GM18951 (cell line): Measurements from ENCODE around the gene GOLGA8R.
"Not testable (repeated sequence)": the region's sequence is repeated elsewhere in the genome, so short reads cannot be mapped to it uniquely, and the experiment has no call there.

Experiments
- in situ Hi-C: fragments of 300-500 bp; cut with MboI; formaldehyde crosslinking; loops from one replicate; pipeline ENCODE4 v1.12.0; 2022; ENCODE audit warnings: low sequenced_read_pairs, mixed read lengths, inconsistent platforms; ENCODE audit not compliant: unreplicated experiment

GOLGA8R gene, protein sequence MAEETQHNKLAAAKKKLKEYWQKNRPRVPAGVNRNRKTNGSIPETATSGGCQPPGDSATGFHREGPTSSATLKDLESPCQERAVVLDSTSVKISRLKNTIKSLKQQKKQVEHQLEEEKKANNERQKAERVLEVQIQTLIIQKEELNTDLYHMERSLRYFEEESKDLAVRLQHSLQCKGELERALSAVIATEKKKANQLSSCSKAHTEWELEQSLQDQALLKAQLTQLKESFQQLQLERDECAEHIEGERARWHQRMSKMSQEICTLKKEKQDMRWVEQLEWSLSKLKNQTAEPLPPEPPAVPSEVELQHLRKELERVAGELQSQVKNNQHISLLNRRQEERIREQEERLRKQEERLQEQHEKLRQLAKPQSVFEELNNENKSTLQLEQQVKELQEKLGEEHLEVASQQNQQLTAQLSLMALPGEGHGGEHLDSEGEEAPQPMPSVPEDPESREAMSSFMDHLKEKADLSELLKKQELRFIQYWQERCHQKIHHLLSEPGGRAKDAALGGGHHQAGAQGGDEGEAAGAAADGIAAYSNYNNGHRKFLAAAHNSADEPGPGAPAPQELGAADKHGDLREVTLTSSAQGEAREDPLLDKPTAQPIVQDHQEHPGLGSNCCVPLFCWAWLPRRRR

DNA sequence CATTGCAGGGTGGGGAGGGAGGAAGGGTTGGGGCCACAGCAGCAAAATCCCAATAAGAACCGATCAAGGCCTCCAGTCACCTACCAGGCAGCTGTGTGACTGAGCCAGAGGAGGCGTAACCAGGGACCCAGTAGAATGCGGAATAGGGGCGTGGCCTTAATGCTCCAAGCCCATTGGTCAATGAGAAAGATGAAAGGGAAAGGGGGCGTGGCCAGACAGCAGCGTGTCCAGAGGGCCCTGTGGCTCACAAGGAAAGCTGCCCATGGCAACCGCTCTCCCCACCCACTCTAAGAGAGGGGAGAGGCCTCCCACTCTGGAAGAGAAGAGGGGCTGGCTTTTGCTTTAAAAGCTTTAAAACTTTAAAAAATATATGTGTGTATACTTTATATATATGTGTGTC is at the start of gene GOLGA8R:
TSS of gene GOLGA8R (minus strand) at position 101 of the 400 bp plus-strand sequence. CDS start at position 3, 98 bp downstream.
- in situ Hi-C loops: not testable (repeated sequence)

DNA sequence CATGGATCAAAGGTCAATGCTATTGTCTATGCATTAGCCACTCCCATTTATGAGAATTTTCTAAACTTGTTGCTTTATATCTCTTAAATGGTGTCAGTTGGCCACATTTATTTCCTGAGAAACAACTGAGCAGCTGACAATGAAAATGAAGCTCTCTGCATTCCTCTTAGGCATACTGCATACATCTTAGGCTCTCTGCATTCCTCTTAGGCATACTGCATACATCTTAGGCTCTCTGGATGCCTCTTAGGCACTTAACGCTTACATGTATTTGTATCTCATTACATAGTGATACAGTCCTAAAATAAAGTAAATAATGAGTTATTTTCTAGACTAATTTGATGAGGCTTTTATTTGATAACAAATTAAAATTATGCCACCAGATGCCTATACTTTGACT is 49.8 kb upstream of the GOLGA8R start:
- in situ Hi-C loops: not testable (repeated sequence)

DNA sequence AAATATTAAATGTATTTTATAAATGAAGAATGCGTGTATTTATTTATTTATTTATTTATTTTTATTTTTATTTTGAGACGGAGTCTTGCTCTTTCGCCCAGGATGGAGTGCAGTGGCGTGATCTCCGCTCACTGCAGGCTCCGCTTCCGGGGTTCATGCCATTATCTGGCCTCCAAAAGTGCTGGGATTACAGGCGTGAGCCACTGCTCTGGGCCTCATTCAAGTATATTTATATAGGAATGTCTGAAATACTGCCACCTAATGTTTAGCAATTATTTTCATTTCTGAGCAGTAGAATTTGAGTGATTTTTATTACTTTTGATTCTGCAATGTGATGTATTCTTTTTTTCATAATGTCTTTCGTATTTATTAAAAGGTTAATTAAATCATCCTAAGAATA is 48.1 kb upstream of the GOLGA8R start:
- in situ Hi-C loops: not testable (repeated sequence)

DNA sequence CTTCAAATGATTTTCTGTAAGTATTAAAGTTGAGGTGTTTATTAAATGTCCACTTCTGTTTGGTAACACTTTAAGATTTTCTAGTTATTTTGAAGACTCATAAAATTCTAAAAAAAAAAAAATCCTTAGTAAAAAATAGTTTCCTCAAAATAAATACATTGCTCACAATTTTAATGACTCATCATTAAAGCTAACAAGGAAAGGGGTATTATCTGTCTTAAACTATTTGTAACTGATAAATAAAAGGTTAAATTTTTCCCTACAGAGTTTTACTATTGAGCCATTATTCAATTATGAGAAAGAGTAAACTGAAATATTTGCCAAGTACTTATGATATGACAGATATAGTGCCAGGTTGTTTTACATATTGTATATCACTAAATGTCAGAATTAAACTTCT is 38.6 kb upstream of the GOLGA8R start:
- in situ Hi-C loops: not testable (repeated sequence)

DNA sequence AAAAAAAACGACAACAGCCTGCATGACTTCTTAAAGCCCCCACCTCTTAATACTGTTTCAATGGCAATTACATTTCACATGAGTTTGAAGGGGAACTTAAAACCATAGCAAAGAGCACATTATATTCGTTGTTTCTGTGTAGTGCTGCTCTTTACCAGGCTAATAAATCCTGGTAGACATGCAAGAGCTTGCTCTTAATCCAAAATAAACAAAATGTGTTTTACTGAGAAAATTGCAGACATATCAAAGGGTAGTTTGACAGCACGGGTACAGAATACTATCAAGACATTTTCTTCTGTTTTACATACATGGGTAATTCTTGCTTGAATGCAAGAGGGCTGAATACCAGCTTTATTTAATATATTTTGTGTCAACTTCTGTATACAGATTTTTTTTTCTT is 24.3 kb upstream of the GOLGA8R start:
- in situ Hi-C loops: not testable (repeated sequence)

DNA sequence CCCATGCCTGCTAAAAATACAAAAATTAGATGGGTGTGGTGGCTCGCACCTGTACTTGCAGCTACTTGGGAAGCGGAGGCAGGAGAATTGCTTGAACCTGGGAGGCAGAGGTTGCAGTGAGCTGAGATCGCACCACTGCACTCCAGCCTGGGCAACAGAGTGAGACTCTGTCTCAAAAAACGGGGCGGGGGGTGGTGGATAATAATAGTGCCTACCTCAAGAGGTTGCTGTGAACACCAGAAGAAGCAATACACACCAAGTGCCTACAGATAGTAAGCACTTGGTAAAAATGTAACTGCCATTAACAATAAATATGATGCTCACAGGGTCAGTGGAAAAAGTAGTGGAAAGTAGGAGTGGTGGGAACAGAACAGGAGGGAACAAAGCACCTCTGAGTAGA is 21.8 kb upstream of the GOLGA8R start:
- in situ Hi-C loops: not testable (repeated sequence)

DNA sequence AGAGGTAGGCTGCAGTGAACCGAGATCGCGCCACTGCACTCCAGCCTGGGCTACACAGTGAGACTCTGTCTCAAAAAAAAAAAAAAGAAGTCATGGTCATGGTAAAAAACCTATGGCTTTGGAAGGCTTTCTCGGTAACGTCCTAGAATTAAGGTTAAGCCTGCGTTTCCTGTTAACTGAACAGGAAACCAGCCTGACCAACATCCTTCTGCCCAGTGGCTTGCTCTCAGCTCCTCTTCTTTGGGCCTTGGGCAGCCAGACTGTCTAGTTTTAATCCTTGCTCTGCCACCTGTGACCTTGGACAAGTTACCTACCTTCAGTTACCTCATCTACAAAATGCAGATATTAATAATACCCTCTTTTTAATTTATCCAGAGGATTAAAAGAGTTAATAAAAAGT is 6.7 kb upstream of the GOLGA8R start:
- in situ Hi-C loops: not testable (repeated sequence)

DNA sequence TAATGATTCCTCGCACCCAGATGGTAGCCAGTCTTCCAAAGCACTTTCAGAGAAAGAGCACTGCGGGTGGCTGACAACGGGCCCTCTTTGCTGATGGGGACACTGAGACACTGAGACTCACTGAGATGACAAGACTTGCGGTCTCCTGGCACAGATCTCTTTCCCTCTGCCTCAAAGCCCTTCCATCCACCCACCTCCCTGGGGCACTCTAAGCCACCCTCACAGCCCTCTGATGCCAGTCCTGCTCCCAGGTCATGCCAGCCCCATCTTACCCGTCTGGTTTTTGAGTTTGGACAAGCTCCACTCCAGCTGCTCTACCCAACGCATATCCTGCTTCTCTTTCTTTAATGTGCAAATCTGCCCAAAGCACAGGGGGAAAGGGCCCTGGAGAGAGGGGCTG is 6.4 kb downstream of the GOLGA8R start:
- in situ Hi-C loops: not testable (repeated sequence)

DNA sequence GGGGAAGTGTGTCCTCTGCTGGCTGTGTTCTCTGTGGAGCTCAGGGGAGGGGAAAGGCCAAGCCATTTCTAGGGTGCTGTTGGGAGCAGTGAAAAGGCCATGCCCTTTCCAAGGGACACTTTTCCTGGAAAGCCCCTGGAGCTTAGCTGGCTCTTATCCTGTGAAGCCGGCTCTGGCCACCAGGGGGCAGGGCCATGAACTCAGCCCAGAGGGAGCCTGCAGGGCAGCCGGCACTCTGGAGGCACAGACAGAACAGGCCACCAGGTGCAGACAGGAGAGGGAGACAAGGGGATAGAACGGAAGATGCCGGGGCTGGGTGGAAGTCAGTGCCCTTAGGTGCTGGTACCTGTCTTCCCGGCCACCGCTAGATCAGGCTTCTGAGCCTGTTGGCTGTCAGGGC is 15.1 kb downstream of the GOLGA8R start:
- in situ Hi-C loops: not testable (repeated sequence)

DNA sequence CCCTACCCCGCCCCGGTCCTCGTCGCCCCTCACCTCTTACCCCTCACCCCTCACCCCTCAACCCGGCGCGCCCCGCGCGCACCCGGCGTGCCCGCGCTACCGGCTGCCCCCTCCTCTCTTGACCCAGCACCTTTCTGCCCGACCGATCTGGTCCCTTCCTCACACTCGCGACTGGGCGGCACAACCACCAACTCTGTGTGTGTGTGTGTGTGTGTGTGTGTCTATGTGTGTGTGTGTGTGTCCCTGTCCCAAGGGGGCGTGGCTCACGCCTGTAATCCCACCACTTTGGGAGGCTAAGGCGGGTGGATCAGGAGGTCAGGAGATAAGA is 20.4 kb downstream of the GOLGA8R start:
- in situ Hi-C loops: not testable (repeated sequence)

DNA sequence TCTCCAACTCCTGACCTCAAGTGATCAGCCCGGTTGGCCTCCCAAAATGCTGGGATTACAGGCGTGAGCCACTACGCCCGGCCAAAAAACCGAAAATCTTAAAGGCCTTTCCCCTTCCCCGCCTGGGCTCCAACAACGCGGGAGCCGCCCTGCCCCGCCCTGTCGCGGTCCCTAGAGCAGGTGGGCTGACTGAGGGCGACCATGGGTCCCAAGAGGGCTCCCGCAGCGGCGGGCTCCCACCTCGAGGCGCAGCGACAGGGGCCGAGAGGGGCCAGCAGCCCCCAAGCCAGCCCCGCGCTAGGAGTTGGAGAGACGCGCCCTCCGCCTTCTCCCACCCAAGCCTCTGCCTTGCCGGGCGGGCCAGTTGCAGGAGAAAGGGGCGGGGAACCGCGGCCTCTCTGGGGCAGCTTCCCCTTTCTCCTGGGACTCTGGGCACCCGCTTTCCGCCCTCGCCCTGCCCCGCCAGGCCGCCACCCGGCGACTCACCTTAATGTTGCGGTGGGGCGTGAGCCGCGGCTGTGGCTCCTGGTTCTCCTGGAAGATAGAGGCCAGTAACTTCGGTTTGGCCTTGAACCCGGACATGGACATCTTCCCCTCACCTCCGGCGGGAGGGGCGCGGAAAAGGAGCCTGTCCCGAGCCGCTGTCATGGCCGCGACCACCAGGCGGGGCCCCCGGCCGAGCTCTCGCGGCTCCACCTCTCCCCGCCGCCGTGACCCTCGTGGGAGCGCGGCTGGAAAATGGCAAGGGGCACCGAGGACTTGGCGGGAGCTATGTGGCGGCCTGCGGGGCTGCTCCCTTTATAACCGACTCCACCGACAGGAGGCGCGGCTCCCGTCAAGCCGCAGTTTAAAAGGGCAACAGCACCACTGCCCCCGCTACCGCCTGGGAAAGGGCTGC is 21.0 kb downstream of the GOLGA8R start, which contains the start of gene CHRFAM7A:
TSS of gene CHRFAM7A (minus strand) at position 775 of the 898 bp plus-strand sequence. CDS start 10,189 bp downstream, outside the sequence.
- in situ Hi-C loops: not testable (repeated sequence)

DNA sequence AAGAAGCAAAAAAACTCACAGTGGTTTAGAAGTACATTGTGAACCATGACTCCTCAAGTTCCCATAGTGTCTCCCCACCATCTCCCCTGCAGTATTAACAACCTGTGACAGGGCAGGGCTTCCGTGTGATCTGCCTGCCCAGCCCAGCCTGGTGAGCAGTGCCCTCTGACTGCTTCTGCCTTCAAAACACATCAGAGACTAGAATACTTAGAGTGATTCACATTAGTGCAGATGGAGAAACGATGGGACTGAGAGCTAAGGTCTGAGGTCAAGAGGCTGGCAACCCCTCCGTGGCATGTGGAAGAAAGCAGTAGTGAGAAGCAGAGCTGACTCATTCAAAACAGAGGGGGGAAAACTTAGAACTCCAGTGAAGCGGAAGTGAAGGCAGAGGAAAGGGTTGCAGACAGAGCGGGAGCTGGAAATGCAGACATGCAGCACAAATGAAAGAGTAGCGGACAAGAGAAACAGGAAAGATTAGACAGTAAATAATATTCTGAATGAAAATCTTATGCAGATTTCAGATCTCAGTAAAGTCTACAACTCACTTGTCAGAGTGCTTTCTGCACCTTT is 27.7 kb downstream of the GOLGA8R start:
- in situ Hi-C loops: not testable (repeated sequence)

DNA sequence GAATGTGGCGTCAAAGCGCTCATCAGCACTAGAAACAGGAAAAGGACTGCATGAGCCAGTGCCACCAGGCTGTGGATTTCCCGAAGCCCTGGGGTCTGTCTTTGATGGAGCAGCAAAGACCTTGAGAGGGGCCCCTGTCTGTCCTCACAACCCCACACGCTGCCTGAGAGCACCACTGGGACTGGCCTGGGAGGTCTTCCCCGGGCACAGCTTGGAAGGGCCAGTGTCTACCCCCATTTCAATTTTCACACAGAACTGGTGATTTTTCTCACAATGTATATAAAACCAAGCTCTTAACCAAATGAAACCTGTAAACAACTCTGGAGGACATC is 37.0 kb downstream of the GOLGA8R start:
- in situ Hi-C loops: loop anchor here (5.0 kb wide), 1 partner anchor 1775 kb away; no protein-coding TSS in a partner anchor

DNA sequence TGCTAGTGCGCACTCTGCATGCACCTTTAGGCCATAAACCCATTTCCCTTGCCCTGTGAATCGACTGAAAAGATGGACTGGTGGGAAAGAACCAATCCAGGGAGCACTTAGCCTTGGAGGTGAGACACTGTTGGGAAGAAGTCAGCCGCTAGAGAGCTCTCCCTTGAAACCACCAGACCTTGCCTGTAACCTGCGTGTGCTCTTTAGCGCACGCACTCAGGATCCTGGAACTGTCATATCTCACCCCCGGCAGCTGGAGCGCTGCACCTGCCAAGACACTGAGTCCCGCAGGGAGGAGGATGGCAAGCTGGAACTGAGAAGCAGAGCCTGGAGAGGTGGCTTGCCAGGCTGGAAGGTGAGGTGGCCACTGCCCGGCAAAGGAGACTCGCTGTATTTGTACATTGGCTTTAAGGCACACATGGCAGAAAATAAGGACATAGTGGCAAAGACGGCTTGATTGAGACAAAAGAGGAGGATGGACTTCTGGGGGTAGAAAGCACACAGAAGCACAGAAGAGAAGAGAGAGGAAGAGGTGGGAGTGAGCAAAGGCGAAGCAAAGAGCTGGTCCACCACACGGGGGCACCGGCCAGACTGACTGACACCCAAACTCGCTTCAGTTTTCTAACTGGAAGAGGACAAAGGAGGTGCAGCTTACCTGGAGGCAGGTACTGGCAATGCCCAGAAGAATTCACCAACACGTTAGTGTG is 37.5 kb downstream of the GOLGA8R start:
- in situ Hi-C loops: loop anchor here (5.0 kb wide), 1 partner anchor 1776 kb away; no protein-coding TSS in a partner anchor

DNA sequence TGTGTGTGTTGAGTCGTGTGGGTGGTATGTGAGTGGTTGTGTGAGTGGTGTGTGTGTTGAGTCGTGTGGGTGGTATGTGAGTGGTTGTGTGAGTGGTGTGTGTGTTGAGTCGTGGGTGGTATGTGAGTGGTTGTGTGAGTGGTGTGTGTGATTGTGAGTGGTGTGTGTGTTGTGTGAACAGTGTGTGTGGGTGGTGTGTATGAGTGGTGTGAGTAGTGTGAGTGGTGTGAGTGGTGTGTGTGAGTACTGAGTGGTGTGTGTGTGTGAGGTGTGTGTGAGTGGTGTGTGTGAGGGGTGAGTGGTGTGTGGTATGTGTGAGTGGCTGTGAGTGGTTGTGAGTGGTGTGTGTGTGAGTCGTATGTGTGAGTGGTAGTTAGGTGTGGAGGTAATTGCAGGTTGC is 38.2 kb downstream of the GOLGA8R start:
- in situ Hi-C loops: loop anchor here (5.0 kb wide), 1 partner anchor 1776 kb away; no protein-coding TSS in a partner anchor

DNA sequence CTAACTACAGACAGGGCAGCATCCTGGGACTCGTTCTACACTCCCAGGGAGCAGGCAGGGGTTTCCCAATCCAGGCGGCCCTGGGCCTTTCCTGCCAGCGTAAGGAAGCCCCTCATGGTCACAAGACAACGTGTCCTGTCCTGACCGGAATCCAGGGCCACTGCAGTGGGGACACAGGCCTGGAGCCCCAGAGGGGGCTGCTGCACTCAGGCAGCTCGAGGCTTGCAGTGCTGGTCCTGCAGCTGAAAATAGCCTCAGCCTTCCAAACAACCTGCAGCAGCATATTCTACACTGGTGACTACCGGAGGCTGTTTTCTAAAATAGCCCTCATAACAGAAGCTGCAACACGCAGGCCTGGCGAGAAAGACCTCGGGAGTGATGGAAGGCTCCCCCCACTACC is 39.2 kb downstream of the GOLGA8R start:
- in situ Hi-C loops: loop anchor here (5.0 kb wide), 1 partner anchor 1777 kb away; no protein-coding TSS in a partner anchor

DNA sequence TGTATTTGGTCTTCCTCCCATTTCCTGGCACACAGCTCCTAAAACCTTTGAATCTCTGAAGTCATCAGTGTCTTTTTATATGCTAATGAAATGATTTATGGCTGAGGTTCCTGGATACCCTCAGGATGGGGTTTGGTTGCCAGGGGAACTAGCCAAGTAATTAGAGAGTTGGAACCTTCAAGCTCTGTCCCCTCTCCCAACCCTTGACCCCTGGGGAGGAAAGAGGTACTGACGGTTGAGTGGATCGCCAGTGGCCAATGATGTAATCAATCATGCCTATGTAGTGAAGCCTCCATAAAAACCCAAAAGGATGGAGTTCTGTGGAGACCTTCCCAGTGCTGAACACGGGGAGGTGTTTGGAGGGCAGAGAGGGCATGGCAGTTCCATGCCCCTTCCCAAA is 45.8 kb downstream of the GOLGA8R start:
- in situ Hi-C loops: not testable (repeated sequence)

DNA sequence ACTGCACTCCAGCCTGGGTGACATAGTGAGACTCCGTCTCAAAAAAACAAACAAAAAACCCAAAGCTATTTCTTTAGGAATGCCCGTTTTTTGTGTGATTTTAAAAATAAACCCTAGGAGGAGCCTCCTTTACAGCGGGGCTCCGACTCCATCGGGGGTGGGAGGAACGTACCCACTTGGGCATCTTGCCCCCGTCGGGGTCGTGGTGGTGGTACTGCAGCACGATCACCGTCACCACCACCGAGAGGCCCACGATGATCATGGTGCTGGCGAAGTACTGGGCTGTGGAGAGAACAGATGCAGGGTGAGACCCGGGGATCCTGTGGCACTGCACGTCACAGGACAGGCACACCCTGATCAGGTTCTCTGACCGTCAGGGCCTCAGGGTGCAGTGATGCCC is 46.8 kb downstream of the GOLGA8R start:
- in situ Hi-C loops: not testable (repeated sequence)

DNA sequence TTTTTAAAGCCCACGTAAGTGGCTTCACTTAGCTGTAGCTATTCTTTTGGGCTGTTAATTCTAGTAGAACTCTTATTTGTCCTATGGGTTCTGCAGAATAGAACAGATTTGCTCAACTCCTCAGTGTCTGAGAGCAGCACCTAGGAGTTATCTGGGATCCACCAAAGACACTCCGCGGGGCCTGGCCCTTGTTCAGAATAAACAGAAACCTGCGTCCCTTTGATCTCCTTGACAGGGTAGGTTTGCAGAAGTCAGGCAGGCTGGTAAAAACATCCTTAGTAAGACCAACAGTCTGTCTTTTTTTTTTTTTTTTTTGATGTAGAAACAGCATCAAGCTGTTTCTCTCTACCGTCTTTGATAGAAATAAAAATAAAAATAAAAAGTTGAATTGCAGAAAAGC is 52.7 kb downstream of the GOLGA8R start:
- in situ Hi-C loops: not testable (repeated sequence)
